Islet of Langerhans (tissue), 1 donor: ENCODE measurements around the gene CHCHD3.
"Not testable (repeated sequence)": the region's sequence is repeated elsewhere in the genome, so short reads cannot be mapped to it uniquely, and the experiment has no call there.

Experiments
- FAIRE-seq: peaks from one replicate; lab custom pipeline; 2011; peaks lifted over from hg19 to GRCh38; lab: Jason Lieb, UNC

Gene CHCHD3

DNA sequence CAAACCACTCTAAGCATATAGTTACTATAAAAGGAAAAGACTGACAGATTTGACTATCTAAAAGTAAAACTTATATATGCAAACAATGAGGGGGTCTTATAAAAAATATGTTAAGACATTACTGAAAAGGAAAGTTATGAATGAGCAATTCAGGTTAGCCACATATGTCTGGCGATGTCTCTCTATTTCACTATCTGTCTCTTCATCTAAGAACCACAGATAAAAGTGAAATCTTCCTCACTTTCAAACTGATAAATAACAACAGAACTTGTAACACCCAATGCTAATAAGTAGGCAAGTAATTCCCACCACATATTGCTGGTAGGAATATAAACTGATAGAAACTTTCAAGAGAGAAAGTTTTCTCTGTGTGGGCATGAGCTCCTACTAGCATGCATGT is 138.2 kb downstream of the CHCHD3 start:
- FAIRE-seq = peak; percentile 5

DNA sequence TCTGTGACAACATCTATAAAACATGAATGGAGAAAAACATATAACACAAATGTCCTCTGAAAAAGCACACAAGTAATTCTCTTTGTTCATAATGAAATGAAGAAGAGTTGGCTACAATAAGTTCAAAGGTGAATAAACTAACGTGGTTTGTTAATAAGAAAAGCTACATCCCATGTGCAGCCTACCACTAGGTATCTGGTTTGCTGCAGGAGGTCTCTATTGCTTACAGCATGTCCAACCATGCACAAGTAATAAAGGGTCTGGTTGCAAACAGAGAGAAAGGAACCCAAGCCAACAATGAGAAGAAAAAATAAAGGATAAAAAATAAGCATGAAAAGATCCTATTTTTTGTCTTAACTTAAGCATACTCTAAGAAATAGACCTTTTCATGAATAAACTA is 139.2 kb downstream of the CHCHD3 start:
- no peak for FAIRE-seq

DNA sequence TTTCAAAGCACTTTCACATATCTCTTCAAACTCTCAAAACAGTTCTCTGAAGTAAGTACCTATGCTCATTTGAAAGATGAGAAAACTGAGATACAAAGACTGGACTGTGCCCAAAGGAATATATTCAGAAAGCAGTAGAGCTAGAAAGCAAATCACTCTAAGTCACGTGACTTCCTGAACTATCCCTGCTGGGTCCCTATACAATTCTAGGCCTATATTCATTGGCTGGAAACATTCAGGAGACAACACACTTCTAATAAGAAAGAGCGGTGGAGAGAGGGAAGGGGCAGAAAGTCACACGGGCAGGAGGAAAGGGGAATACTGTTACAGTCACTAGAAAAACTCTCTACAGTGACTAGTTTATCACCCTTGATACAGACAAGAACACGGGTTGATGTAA is 140.0 kb downstream of the CHCHD3 start:
- no peak for FAIRE-seq

DNA sequence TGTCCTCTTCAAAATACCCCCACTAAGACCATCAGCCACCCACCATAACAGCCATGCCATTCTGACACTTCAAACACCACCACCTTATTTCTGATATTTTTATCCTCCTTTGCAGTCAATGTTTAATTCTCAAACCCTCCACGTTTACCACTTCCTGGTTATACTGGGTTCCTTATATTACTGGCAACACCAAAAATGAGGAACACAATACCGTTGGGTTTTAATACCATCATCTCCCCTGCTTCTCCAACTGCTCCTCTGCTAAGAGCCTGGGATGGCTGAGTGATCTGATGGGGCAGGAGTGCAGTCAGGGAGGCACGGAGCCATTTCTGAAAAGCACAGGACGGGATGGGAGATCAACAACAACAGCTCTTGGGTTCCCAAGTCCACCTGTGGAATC is 140.5 kb downstream of the CHCHD3 start:
- FAIRE-seq = no peak

DNA sequence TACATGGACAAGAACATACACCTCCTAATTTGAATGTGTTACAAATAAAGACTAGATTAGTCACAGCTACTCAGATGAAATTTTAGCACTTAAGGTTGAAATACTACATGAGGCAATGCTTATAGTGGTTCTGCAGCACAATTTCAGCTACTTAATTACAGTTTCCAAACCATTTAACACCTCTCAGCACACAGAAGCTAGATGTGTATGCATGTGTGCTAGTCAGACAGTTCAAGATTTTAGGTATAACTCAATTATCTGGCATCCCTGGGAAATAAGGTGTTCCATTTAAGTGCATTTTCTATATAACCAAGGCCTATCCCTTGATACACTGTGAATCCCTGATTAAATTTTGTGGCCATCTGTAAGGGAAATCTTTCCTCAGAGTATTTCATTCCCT is 141.8 kb downstream of the CHCHD3 start:
- FAIRE-seq = peak; percentile 98

DNA sequence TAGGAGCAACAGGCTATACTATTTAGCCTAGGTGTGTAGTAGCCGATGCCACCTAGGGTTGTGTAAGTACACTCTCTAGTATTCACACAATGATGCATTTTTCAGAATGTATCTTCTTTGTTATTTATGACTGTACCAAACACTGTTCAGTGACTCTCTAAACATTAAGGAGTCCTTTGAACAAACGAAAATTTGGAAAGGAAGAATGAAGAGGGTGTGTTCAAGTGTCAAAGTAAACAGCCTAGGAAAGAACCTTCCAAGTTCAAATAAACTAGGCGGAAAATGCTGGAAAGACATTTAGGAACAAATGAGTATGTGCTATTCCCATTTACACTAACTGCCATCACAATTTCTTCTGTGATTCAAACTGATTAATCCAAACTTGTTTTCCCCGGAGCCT is 142.4 kb downstream of the CHCHD3 start:
- no peak for FAIRE-seq

DNA sequence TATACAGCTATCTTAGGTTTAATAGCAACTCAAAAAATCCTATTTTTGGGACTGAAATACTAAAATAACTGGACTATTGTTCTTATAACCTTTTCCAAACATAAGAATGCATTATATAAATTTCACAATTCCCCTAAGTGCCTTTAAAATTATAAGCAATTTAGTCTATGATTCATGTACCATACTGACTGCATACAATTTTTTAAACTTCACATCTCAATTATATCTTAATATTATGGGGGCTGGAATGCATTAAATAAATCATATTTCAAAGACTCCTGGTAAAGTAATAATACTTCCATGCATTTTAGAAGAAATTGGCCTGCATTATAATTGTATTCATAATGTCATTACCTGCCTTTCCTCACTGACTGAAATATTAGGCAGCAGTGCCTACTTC is 144.6 kb downstream of the CHCHD3 start:
- no peak for FAIRE-seq

DNA sequence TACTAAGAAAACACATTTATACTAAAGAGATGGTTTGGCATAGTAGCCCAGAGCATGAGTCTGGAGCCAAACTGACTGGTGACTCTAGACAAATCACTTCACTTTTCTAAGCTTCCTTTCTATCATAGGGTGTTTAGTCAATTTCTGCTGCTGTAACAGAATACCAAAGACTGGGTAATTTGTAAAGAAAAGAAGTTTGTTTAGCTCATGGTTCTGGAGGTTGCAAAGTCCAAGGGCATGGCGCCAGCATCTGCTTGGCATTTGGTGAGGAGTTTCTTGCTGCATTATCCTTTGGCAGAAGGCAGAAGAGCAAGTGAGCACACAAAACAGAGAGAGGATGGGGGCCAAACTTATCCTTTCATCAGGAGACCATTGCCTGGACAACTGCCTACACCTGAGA is 146.3 kb downstream of the CHCHD3 start:
- FAIRE-seq = no peak

DNA sequence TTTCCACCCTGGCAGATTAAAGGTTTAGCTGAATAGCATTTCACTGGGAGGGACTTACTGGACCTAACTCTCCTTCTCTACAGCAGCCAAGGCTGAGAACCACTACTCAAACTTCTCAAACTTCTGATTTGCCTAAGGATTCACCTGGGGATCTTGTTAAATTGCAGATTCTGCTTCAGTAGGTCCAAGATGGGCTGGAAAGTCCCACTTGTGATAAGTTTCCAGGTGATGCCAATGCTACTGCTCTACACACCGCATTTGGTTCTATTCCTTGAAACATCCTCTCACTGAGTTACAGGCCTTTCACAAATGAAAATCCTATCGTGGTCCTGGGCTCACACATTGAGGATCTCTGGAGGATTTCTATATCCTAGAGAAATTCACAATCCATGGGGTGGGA is 147.9 kb downstream of the CHCHD3 start:
- no peak for FAIRE-seq

DNA sequence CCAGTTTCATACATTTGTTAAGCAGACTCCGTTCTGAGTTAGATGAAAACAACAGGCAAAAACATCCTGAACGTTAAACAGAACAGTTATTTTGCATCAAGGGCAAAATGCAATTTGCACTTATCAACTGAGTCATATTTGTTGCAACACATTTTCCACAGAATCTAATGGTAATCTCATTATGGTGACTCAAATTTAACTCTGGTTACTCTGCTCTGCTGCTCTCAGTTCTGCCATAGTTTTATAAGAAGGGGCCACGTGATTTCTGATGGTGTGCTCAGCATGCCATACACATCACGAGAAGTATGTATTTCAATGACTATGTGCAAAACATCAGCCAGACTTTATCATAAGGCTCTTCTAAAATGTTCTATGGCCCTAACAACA is 148.8 kb downstream of the CHCHD3 start:
- FAIRE-seq = no peak

DNA sequence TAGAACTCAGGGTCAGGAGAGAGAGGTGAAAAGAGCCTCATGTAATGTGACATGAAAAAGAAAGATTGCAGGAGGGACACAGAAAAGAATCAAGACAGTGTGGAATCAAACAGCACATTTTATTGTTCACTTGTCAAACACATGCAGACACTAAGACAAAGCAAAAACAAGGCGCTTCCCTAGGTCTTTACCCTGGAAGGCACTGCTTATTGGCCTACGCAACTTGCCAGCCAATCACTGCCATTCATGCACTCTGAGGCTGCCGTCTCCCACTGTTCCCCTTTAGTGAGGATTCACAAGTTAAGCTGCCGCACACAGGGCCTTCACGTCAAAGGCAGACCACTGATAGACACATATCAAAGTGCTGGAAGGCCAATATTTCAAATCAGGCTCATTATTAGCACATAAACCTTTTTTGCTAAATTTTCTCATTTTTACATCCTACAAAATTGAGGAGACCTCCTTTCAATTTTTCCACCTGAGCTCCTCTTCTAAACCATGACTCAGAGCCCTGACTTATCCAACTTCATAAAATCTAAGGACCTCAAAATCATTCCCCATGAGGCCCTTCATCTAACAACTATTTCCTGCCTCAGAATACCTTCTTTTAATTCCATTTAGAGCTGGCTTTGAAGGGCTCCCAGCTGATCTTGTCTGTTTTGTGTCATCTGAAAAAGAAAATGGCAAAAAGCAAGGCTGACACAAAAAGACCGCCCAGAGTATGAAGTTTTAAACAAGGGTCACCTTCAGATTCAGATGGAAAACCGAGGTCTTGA is 149.4 kb downstream of the CHCHD3 start:
- FAIRE-seq = no peak

DNA sequence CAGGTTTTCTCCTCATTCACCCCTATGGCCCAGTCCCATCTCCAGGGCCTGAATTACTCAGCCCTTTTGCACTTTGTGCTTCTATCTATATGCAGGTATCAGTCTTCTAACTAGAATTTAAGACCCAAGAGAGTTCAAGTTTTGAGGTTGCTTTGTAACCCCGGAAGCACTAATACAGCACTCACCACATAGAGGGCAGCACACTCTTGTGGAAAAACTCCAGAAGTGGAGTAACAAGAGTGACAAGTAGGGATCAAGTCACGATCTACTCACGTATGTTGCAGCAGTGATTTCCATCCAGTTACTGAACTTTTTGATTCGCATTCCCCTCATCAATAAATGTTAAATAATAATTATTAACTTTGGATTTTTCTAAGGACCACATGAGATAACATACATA is 151.0 kb downstream of the CHCHD3 start:
- FAIRE-seq = no peak

DNA sequence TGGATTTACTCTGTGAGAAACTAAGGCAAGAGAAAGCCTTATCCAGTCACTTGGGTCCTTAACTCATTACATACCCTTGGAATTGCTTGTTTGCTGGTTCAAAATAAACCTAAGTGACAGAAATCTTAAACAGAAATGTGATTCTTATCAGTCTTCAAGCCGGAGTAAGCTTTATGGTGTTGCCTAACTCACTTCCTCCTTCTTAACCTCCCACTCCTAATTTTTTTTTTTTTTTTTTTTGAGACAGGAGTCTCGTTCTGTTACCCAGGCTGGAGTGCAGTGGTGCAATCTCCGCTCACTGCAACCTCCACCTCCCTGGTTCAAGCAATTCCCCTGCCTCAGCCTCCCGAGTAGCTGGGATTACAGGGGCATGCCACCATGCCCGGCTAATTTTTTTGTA is 151.9 kb downstream of the CHCHD3 start:
- not testable (repeated sequence) for FAIRE-seq

DNA sequence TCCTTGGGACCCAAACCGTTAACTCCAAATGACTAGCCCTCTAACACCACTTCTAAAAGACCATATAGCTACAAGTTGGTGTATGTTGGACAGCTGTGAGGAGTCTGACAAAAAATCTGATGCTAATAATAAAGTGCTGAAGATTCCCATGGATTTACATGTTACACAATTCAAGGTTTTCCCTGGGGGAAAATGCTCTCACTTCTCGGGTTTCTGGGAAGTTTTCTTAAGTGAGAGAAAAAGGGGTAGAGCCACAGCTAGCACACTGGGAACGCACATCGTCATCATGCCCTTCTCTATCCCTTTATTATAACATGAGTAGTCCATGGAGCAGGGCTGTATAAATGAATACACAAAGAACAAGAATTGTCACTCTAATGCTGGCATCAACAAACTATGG is 162.1 kb downstream of the CHCHD3 start:
- no peak for FAIRE-seq

DNA sequence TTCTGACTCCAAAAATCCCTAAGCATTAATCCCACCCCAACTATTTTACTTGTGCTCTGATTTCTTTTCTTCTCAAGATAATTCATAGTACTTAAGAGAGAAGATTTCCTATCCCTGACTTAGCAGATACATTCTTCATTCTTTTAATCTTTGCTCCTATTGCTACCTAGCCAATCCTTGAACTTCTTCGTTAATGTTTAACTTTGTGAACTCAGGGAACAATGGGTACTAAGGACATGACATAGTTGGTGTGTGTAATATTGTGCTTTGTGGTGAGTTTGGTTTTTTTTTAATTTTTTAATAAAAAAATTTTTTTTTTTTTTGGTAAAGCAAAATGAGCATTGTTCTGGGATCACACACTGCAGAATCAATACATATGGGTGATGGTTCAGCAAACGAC is 166.2 kb downstream of the CHCHD3 start:
- FAIRE-seq = no peak

DNA sequence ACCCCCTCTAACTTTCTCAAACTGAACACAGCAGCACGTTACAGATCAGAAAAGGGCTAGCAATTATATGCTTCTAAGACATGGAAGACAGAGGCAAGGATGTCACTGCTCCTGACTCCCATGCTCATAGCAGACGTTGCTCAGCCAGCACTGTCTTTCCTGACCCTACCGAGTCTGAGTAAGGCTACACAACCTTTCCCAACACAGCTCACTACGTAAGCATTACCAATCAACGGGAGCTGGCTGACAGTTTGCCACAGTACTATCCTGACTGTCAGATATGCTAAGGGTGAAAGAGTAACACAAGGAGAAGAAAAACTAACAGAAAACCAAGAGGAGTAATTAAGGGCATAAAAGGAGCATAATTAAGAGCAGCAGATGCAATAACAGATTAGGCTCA is 171.2 kb downstream of the CHCHD3 start:
- FAIRE-seq = no peak

DNA sequence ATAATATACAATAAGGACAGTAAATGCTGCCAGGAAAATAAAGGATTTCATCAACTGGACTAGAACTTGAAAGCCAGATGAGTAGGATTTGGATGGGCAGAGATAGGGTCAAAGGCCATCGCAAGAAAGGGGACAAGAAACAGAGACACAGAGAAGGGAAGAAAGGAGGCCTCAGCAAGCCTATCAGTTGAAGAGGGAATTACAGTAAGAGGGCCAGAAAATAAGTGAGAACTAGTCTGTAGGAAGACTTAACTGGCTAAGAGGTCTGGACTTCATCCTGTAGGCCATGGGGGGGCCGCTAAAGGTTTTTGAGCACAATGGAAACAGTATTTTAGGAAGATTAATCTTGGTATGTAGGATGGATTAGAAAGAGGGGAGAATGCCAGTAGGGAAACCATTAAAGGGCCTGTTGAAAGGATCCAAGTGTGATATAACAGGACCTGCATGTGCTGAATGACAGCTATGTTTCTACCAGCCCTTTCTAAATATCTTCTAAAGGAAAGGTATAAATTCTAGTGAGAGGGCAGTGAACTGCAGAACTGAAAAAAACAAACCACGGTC is 174.4 kb downstream of the CHCHD3 start:
- FAIRE-seq = no peak

DNA sequence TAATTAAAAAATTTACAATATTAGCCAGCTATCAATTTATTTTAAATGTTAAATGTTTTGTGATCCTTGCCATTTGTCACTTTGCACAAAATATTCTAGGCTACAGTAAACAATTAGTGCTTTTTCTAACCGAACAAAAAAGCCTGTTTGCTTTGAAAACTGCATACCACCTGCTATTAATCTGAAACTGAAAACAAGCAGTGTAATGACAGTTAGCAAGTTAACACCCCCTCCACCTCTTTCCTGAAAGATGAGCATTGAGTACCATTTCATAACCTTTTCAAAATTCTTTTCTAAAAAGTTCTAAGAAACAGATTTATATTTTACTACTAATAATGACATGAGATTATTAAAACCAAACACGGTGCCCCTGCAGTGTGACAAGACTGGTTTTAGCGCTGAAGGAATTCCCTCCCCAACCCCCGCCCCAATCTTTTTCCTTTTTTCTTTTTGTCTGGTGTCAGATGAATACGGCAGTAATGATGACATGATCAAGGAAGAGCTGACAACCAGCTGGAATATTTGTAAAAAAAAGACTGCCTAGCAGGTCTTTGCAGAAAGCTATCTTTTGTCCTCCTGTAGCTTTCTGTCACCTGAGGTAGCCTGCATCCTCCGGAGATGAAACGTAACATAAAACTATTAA is 175.6 kb downstream of the CHCHD3 start:
- no peak for FAIRE-seq

DNA sequence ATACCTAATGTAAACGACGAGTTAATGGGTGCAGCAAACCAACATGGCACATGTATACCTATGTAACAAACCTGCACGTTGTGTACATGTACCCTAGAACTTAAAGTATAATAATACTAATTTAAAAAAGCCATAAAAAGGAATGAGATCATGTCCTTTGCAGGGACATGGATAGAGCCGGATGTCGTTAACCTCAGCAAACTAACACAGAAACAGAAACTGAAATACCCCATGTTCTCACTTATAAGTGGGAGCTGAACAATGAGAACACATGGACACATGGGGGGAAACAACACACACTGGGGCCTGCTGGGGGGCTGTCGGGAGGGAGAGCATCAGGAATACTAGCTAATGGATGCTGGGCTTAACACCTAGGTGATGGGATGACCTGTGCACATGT is 176.8 kb downstream of the CHCHD3 start:
- FAIRE-seq = not testable (repeated sequence)

DNA sequence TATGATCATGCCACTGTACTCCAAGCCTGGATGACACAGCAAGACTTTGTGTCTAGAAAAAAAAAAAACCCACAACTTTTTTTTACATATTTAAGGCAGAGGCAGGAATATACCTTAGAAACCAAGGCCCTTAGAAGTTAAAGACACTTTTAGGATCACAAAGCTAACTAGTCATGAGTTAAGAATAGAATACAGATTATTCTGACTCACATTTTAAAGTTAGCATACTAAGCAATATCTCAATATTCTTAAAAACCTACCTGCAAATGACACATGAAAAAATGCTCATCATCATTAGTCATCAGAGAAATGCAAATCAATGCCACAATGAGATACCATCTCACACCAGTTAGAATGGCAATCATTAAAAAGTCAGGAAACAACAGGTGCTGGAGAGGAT is 177.7 kb downstream of the CHCHD3 start:
- FAIRE-seq = no peak

DNA sequence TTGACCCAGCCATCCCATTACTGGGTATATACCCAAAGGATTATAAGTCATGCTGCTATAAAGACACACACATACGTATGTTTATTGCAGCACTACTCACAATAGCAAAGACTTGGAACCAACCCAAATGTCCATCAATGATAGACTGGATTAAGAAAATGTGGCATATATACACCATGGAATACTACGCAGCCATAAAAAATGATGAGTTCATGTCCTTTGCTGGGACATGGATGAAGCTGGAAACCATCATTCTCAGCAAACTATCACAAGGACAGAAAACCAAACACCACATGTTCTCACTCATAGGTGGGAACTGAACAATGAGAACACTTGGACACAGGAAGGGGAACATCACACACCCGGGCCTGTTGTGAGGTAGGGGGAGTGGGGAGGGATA is 179.6 kb downstream of the CHCHD3 start:
- FAIRE-seq = not testable (repeated sequence)

DNA sequence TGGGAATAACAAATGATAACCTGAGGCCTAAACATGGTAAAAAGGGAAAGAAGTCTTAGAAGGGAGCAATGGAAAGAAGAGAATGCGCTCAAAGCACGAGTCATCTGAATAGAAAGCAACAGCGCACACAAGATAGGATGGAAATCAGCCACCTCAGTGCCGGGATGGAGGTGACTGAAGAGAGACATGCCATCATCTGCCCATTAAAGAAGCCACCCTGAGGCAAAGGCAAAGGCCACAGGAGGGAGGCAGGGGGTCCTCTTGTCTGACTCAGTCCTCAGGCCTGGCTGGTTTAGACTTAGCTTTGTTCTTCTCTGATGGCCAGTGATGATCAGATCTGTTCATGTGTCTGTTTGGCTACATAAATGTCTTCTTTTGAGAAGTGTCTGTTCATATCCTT is 180.6 kb downstream of the CHCHD3 start:
- FAIRE-seq = no peak

DNA sequence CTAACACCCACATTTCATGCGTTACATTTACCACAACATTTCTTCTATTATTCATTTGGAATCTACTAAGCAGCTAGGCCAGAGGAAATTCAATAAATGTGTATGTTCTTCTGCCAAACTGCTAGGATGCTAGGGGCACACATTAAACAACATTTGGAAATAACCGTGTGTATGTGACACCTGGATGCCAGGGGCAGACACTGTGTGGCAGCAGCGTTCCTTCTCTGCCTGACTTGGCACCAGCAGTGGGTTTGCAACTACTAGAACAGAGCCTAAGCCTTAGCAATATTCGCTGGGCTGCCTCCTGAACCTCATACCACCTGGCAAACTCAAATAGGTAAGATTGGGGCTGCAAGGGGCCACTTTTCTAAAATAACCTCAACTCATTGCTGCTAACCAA is 182.1 kb downstream of the CHCHD3 start:
- FAIRE-seq = no peak

DNA sequence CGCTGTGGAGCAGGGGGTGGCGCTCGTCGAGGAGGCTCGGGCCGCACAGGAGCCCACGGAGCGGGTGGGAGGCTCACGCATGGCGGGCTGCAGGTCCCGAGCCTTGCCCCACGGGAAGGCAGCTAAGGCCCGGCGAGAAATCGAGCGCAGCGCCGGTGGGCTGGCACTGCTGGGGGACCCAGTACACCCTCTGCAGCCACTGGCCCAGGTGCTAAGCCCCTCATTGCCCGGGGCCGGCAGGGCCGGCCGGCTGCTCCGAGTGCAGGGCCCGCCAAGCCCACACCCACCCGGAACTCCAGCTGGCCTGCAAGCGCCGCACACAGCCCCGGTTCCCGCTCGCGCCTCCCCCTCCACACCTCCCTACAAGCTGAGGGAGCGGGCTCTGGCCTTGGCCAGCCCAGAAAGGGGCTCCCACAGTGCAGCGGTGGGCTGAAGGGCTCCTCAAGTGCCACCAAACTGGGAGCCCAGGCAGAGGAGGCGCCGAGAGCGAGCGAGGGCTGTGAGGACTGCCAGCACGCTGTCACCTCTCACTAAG is 183.2 kb downstream of the CHCHD3 start:
- not testable (repeated sequence) for FAIRE-seq
